Measurements from ENCODE around the gene MAS1. TPM values are rescaled to one million over a fixed set of nuclear protein-coding genes. Genes with fewer than 3 reads are reported as not detected.

The MAS1 gene
- total RNA-seq, 4 donors from 2014 or later: not detected

DNA sequence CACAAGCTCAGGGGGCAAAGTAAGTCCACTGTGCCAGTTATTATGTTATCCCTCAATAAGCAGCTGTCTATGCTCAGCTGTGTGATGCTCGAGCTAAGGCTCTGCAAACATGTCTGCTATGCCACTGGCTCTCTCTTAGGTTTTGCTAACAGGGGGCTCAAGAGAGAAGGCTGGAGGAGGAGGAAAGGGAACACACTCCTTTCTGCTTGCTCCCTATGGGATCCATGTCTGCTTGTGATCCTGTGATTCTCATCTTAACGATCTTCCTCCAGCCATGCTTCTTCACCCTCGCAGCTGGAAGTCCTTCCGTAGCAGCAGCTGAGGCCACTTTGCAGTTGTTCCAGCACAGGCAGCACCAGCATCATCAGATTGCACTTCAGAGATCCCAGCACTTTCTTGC lies 41.1 kb downstream of the MAS1 start:
- no peaks in the 10 kb centered on the region for H3K27me3 ChIP-seq
- H3K4me3 ChIP-seq: no peak overlapping the region
- no peak for DNase-seq (ENCODE audit: extremely low spot score)
- H3K9me3 ChIP-seq: peaks cover 0 to 8% (median 3%) of the 10 kb centered on the region in 4 donors
- TF ChIP-seq EP300 (IDR thresholded peaks at IDR 0.05) (no peak), POLR2AphosphoS5 (IDR thresholded peaks at IDR 0.05) (no peak), POLR2A (IDR thresholded peaks at IDR 0.05; ENCODE audit: low read depth) (no peak)
- TF ChIP-seq, protein P1, sequence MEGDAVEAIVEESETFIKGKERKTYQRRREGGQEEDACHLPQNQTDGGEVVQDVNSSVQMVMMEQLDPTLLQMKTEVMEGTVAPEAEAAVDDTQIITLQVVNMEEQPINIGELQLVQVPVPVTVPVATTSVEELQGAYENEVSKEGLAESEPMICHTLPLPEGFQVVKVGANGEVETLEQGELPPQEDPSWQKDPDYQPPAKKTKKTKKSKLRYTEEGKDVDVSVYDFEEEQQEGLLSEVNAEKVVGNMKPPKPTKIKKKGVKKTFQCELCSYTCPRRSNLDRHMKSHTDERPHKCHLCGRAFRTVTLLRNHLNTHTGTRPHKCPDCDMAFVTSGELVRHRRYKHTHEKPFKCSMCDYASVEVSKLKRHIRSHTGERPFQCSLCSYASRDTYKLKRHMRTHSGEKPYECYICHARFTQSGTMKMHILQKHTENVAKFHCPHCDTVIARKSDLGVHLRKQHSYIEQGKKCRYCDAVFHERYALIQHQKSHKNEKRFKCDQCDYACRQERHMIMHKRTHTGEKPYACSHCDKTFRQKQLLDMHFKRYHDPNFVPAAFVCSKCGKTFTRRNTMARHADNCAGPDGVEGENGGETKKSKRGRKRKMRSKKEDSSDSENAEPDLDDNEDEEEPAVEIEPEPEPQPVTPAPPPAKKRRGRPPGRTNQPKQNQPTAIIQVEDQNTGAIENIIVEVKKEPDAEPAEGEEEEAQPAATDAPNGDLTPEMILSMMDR (IDR thresholded peaks at IDR 0.05): no peak
- H3K36me3 ChIP-seq: no peaks in the 10 kb centered on the region
- 74% methylated on average over 4 of the region's 4 CpGs for WGBS
- no peak overlapping the region for H3K27ac ChIP-seq (replicated peaks in 1 of 4)
- H3K4me1 ChIP-seq: peaks cover 0 to 4% (median 0%) of the 10 kb centered on the region in 4 donors
- intact Hi-C loops (cut with DNase I): no loop called here

DNA sequence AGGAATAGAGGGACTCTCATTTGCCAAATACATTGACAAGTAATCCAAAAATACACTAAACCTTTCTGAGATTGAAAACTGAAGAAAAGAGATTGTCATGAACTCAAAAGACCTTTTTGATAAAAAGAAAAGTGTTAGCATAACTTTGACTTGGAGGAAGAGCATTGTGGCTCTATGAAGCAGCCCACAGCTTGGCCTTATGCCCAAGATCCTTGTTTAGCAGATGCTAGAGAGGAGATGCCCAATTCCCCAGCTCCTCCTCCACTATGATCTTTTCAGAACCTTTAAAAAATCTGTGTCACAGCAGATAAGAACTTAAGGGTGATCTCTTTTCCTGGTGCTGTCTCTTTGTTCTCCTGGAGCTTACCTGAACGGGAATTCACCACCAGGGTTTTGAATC lies 42.3 kb downstream of the MAS1 start:
- H3K36me3 ChIP-seq: no peaks in the 10 kb centered on the region
- WGBS: 100% methylated on average over 1 of the region's 1 CpG
- H3K27ac ChIP-seq (replicated peaks in 1 of 4): no peak overlapping the region
- intact Hi-C loops (cut with DNase I): no loop called here
- H3K4me3 ChIP-seq: no peak overlapping the region
- TF ChIP-seq, protein P1 (IDR thresholded peaks at IDR 0.05): no peak
- TF ChIP-seq POLR2AphosphoS5 (IDR thresholded peaks at IDR 0.05): no peak
- no peak for TF ChIP-seq POLR2A (IDR thresholded peaks at IDR 0.05; ENCODE audit: low read depth)
- TF ChIP-seq EP300 (IDR thresholded peaks at IDR 0.05): no peak
- H3K4me1 ChIP-seq: peaks cover 0 to 4% (median 0%) of the 10 kb centered on the region in 4 donors
- H3K9me3 ChIP-seq: peaks cover 0 to 8% (median 3%) of the 10 kb centered on the region in 4 donors
- no peaks in the 10 kb centered on the region for H3K27me3 ChIP-seq
- no peak for DNase-seq (ENCODE audit: extremely low spot score)

DNA sequence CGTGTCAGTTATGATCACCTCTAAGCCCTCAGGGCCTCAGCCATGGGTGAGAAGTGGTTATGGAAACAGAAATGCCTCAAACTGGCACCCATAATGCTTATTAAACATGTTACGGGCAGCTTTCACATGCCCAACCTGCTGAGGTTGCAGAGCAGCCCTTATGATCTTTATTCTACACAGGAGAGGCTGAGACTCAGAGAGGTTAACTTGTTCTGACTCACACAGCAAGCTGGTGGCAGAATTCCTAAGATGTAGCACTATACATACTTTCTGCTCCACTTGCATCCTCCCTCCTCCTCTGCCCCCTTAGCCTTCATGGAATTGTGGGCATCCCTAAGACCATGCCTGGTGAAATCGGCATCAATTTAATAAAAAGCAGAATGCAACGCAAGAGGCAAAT lies 43.4 kb downstream of the MAS1 start:
- Histone ChIP-seq H3K9me3 (peaks cover 0 to 8% (median 3%) of the 10 kb centered on the region in 4 donors), H3K27me3 (no peaks in the 10 kb centered on the region), H3K27ac (replicated peaks in 1 of 4) (no peak overlapping the region), H3K4me3 (no peak overlapping the region), H3K36me3 (no peaks in the 10 kb centered on the region), H3K4me1 (peaks cover 0 to 4% (median 0%) of the 10 kb centered on the region in 4 donors)
- TF ChIP-seq EP300 (IDR thresholded peaks at IDR 0.05) (no peak), POLR2AphosphoS5 (IDR thresholded peaks at IDR 0.05) (no peak), POLR2A (IDR thresholded peaks at IDR 0.05; ENCODE audit: low read depth) (no peak)
- TF ChIP-seq, protein P1 (IDR thresholded peaks at IDR 0.05): no peak
- DNase-seq (ENCODE audit: extremely low spot score): no peak
- intact Hi-C loops (cut with DNase I): no loop called here
- WGBS: 87% methylated on average over 4 of the region's 4 CpGs

DNA sequence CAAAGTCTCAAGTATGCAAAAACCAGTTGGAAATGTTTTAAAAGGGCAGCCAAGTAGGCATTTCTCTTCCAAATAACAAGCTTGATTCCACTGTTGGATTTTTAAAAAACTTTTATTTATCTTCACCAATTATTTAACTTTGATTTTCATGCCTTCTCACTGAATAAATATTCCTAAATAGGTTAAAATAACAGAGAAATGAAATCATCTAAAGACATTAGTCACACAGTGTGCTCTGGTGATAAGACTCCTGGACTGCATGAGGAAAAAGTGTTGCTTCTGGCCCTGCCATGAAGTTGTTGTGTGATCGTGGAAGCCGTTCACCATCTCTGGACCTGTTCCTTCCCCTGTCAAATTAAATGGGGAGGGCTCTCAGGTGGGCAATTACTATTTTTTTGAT lies 44.3 kb downstream of the MAS1 start:
- no peaks in the 10 kb centered on the region for H3K36me3 ChIP-seq
- DNase-seq (ENCODE audit: extremely low spot score): no peak
- H3K27ac ChIP-seq (replicated peaks in 1 of 4): no peak overlapping the region
- peaks cover 0 to 8% (median 3%) of the 10 kb centered on the region in 4 donors for H3K9me3 ChIP-seq
- no peaks in the 10 kb centered on the region for H3K27me3 ChIP-seq
- TF ChIP-seq EP300 (IDR thresholded peaks at IDR 0.05): no peak
- TF ChIP-seq, protein P1 (IDR thresholded peaks at IDR 0.05): no peak
- TF ChIP-seq POLR2AphosphoS5 (IDR thresholded peaks at IDR 0.05): no peak
- TF ChIP-seq POLR2A (IDR thresholded peaks at IDR 0.05; ENCODE audit: low read depth): no peak
- H3K4me1 ChIP-seq: peaks cover 0 to under 1% (median 0%) of the 10 kb centered on the region in 4 donors
- WGBS: 87% methylated on average over 2 of the region's 2 CpGs
- H3K4me3 ChIP-seq: no peak overlapping the region
- intact Hi-C loops (cut with DNase I): no loop called here

DNA sequence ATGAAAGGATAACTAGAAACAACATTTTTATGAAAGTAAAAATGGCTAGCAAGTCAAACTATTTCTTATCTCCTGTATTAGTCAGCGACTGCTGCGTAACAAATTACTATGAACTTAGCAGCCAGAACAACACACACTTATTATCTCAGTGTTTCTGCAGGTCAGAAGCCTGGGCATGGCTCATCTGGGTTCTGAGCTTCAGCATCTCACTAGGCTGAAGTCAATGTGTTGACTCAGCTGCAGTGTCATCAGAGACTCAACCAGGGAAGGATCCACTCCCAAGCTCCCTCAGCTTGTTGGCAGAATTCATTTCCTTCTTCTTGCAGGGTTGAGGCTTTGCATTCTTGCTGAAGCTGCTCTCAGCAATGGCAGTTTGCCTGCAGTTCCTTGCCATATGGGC lies 44.8 kb downstream of the MAS1 start:
- Histone ChIP-seq H3K4me3 (no peak overlapping the region), H3K27me3 (no peaks in the 10 kb centered on the region), H3K9me3 (peaks cover 0 to 8% (median 3%) of the 10 kb centered on the region in 4 donors), H3K36me3 (no peaks in the 10 kb centered on the region), H3K4me1 (no peaks in the 10 kb centered on the region), H3K27ac (replicated peaks in 1 of 4) (no peak overlapping the region)
- intact Hi-C loops (cut with DNase I): no loop called here
- TF ChIP-seq, protein P1 (IDR thresholded peaks at IDR 0.05): no peak
- no peak for TF ChIP-seq EP300 (IDR thresholded peaks at IDR 0.05)
- no peak for TF ChIP-seq POLR2AphosphoS5 (IDR thresholded peaks at IDR 0.05)
- no peak for TF ChIP-seq POLR2A (IDR thresholded peaks at IDR 0.05; ENCODE audit: low read depth)
- 93% methylated on average over 2 of the region's 2 CpGs for WGBS
- DNase-seq (ENCODE audit: extremely low spot score): no peak

Data from esophagus muscularis mucosa (tissue), 4 donors.